ENCODE data around the gene ZBTB20.

ZBTB20 gene

GRCh38 chr3:115052906-115053305, 94.2 kb downstream of the ZBTB20 start:
- no peaks in the 10 kb centered on the region for H3K36me3 ChIP-seq (ENCODE audit: insufficient read depth, low read length)
- H3K9ac ChIP-seq (ENCODE audit: low read depth, low read length), result no peak overlapping the region
- no peaks in the 10 kb centered on the region for H3K9me3 ChIP-seq (ENCODE audit: control insufficient read depth, insufficient read depth, low read length)
- no peaks in the 10 kb centered on the region for H3K4me1 ChIP-seq (ENCODE audit: insufficient read depth, low read length)

- H3K36me3 ChIP-seq (ENCODE audit: insufficient read depth, low read length), result no peaks in the 10 kb centered on the region
- H3K9me3 ChIP-seq (ENCODE audit: control insufficient read depth, insufficient read depth, low read length), result no peaks in the 10 kb centered on the region
- no peaks in the 10 kb centered on the region for H3K4me1 ChIP-seq (ENCODE audit: insufficient read depth, low read length)
- no peak overlapping the region for H3K9ac ChIP-seq (ENCODE audit: low read depth, low read length)
Observed at GRCh38 chr3:115042351-115042750, 104.7 kb downstream of the ZBTB20 start.

- Histone ChIP-seq H3K9ac (ENCODE audit: low read depth, low read length) (no peak overlapping the region), H3K9me3 (ENCODE audit: control insufficient read depth, insufficient read depth, low read length) (no peaks in the 10 kb centered on the region), H3K4me1 (ENCODE audit: insufficient read depth, low read length) (no peaks in the 10 kb centered on the region), H3K36me3 (ENCODE audit: insufficient read depth, low read length) (no peaks in the 10 kb centered on the region)
Observed at GRCh38 chr3:115040673-115041286, 106.3 kb downstream of the ZBTB20 start.

- Histone ChIP-seq H3K4me1 (ENCODE audit: insufficient read depth, low read length) (no peaks in the 10 kb centered on the region), H3K9me3 (ENCODE audit: control insufficient read depth, insufficient read depth, low read length) (no peaks in the 10 kb centered on the region), H3K36me3 (ENCODE audit: insufficient read depth, low read length) (no peaks in the 10 kb centered on the region), H3K9ac (ENCODE audit: low read depth, low read length) (no peak overlapping the region)
Observed at GRCh38 chr3:115040246-115040645, 106.8 kb downstream of the ZBTB20 start.

- H3K36me3 ChIP-seq (ENCODE audit: insufficient read depth, low read length), result no peaks in the 10 kb centered on the region
- H3K4me1 ChIP-seq (ENCODE audit: insufficient read depth, low read length), result no peaks in the 10 kb centered on the region
- H3K9me3 ChIP-seq (ENCODE audit: control insufficient read depth, insufficient read depth, low read length), result no peaks in the 10 kb centered on the region
- no peak overlapping the region for H3K9ac ChIP-seq (ENCODE audit: low read depth, low read length)
Observed at GRCh38 chr3:115038817-115039216, 108.3 kb downstream of the ZBTB20 start.

- H3K36me3 ChIP-seq (ENCODE audit: insufficient read depth, low read length), result no peaks in the 10 kb centered on the region
- H3K4me1 ChIP-seq (ENCODE audit: insufficient read depth, low read length), result no peaks in the 10 kb centered on the region
- H3K9ac ChIP-seq (ENCODE audit: low read depth, low read length), result no peak overlapping the region
- H3K9me3 ChIP-seq (ENCODE audit: control insufficient read depth, insufficient read depth, low read length), result no peaks in the 10 kb centered on the region
Observed at GRCh38 chr3:115022835-115023398, 124.2 kb downstream of the ZBTB20 start.

- Histone ChIP-seq H3K9me3 (ENCODE audit: control insufficient read depth, insufficient read depth, low read length) (no peaks in the 10 kb centered on the region), H3K9ac (ENCODE audit: low read depth, low read length) (no peak overlapping the region), H3K4me1 (ENCODE audit: insufficient read depth, low read length) (no peaks in the 10 kb centered on the region), H3K36me3 (ENCODE audit: insufficient read depth, low read length) (no peaks in the 10 kb centered on the region)
Observed at GRCh38 chr3:115022199-115022598, 124.9 kb downstream of the ZBTB20 start.

- no peak overlapping the region for H3K9ac ChIP-seq (ENCODE audit: low read depth, low read length)
- H3K36me3 ChIP-seq (ENCODE audit: insufficient read depth, low read length), result no peaks in the 10 kb centered on the region
- H3K9me3 ChIP-seq (ENCODE audit: control insufficient read depth, insufficient read depth, low read length), result no peaks in the 10 kb centered on the region; the same call in 1 of the 2 replicates
- no peaks in the 10 kb centered on the region for H3K4me1 ChIP-seq (ENCODE audit: insufficient read depth, low read length)
Observed at GRCh38 chr3:115021061-115021460, 126.0 kb downstream of the ZBTB20 start.

- no peaks in the 10 kb centered on the region; the same call in 1 of the 2 replicates for H3K9me3 ChIP-seq (ENCODE audit: control insufficient read depth, insufficient read depth, low read length)
- H3K4me1 ChIP-seq (ENCODE audit: insufficient read depth, low read length), result no peaks in the 10 kb centered on the region
- H3K9ac ChIP-seq (ENCODE audit: low read depth, low read length), result no peak overlapping the region
- H3K36me3 ChIP-seq (ENCODE audit: insufficient read depth, low read length), result no peaks in the 10 kb centered on the region
Observed at GRCh38 chr3:115019900-115020299, 127.2 kb downstream of the ZBTB20 start.

- H3K9ac ChIP-seq (ENCODE audit: low read depth, low read length), result no peak overlapping the region
- no peaks in the 10 kb centered on the region for H3K4me1 ChIP-seq (ENCODE audit: insufficient read depth, low read length)
- H3K9me3 ChIP-seq (ENCODE audit: control insufficient read depth, insufficient read depth, low read length), result no peaks in the 10 kb centered on the region; the same call in 1 of the 2 replicates
- no peaks in the 10 kb centered on the region for H3K36me3 ChIP-seq (ENCODE audit: insufficient read depth, low read length)
Observed at GRCh38 chr3:115018694-115019093, 128.4 kb downstream of the ZBTB20 start.

GRCh38 chr3:115007966-115008365, 139.1 kb downstream of the ZBTB20 start:
- H3K9me3 ChIP-seq (ENCODE audit: control insufficient read depth, insufficient read depth, low read length), result no peaks in the 10 kb centered on the region
- H3K9ac ChIP-seq (ENCODE audit: low read depth, low read length), result no peak overlapping the region

GRCh38 chr3:115004201-115005140, 142.6 kb downstream of the ZBTB20 start:
- no peak overlapping the region for H3K9ac ChIP-seq (ENCODE audit: low read depth, low read length)
- no peaks in the 10 kb centered on the region for H3K4me1 ChIP-seq (ENCODE audit: insufficient read depth, low read length)
- H3K36me3 ChIP-seq (ENCODE audit: insufficient read depth, low read length), result no peaks in the 10 kb centered on the region
- H3K9me3 ChIP-seq (ENCODE audit: control insufficient read depth, insufficient read depth, low read length), result no peaks in the 10 kb centered on the region

More at GRCh38 chr3:115007966-115008365, 139.1 kb downstream of the ZBTB20 start:
- Histone ChIP-seq H3K36me3 (ENCODE audit: insufficient read depth, low read length) (no peaks in the 10 kb centered on the region), H3K4me1 (ENCODE audit: insufficient read depth, low read length) (no peaks in the 10 kb centered on the region)

GRCh38 chr3:114998971-114999579, 148.0 kb downstream of the ZBTB20 start:
- Histone ChIP-seq H3K9ac (ENCODE audit: low read depth, low read length) (no peak overlapping the region), H3K4me1 (ENCODE audit: insufficient read depth, low read length) (no peaks in the 10 kb centered on the region), H3K9me3 (ENCODE audit: control insufficient read depth, insufficient read depth, low read length) (no peaks in the 10 kb centered on the region), H3K36me3 (ENCODE audit: insufficient read depth, low read length) (no peaks in the 10 kb centered on the region)

- Histone ChIP-seq H3K9me3 (ENCODE audit: control insufficient read depth, insufficient read depth, low read length) (no peaks in the 10 kb centered on the region), H3K9ac (ENCODE audit: low read depth, low read length) (no peak overlapping the region), H3K4me1 (ENCODE audit: insufficient read depth, low read length) (no peaks in the 10 kb centered on the region), H3K36me3 (ENCODE audit: insufficient read depth, low read length) (no peaks in the 10 kb centered on the region)
Observed at GRCh38 chr3:114994554-114995341, 152.3 kb downstream of the ZBTB20 start.

Measured in ES-I3 (cell line).